NCI-H526 treated with DMSO at 0.1 percent for 48 hours (cell line): ENCODE data around the gene DNM2.

Experiments used
- DNase-seq: peaks from one replicate; lab custom pipeline; 2025; lab: John Stamatoyannopoulos, UW

Gene DNM2

GRCh38 chr19:10691178-10691881 is 26.5 kb upstream of the DNM2 start:
- no peak for DNase-seq

GRCh38 chr19:10691883-10692282 is 26.0 kb upstream of the DNM2 start:
- DNase-seq, result no peak

GRCh38 chr19:10692673-10693264 is 25.1 kb upstream of the DNM2 start:
- no peak for DNase-seq

- DNase-seq, result no peak
Observed at GRCh38 chr19:10694706-10695307, 23.1 kb upstream of the DNM2 start.

- DNase-seq, result peak; percentile 76
Observed at GRCh38 chr19:10695401-10696398, 22.2 kb upstream of the DNM2 start.

GRCh38 chr19:10699650-10700335 is 18.1 kb upstream of the DNM2 start:
- DNase-seq, result peak; percentile 20

- no peak for DNase-seq
Observed at GRCh38 chr19:10701955-10702525, 15.8 kb upstream of the DNM2 start.

GRCh38 chr19:10706990-10707389 is 10.9 kb upstream of the DNM2 start:
- DNase-seq, result no peak

- no peak for DNase-seq
Observed at GRCh38 chr19:10707440-10707839, 10.4 kb upstream of the DNM2 start.

GRCh38 chr19:10708291-10708690 is 9.6 kb upstream of the DNM2 start:
- no peak for DNase-seq

- no peak for DNase-seq
Observed at GRCh38 chr19:10712045-10712444, 5.8 kb upstream of the DNM2 start.

- DNase-seq, result no peak
Observed at GRCh38 chr19:10712754-10713153, 5.1 kb upstream of the DNM2 start.

GRCh38 chr19:10713317-10713716 is 4.6 kb upstream of the DNM2 start:
- no peak for DNase-seq

- DNase-seq, result no peak
Observed at GRCh38 chr19:10717054-10717355, 874 bp upstream of the DNM2 start.

- DNase-seq, result no peak
Observed at GRCh38 chr19:10718205-10719196, 622 bp downstream of the DNM2 start.

GRCh38 chr19:10719466-10719961 is 1.6 kb downstream of the DNM2 start:
- no peak for DNase-seq

GRCh38 chr19:10720607-10721125 is 2.8 kb downstream of the DNM2 start:
- DNase-seq, result no peak

GRCh38 chr19:10723591-10723990 is 5.7 kb downstream of the DNM2 start:
- DNase-seq, result no peak

GRCh38 chr19:10724573-10725071 is 6.7 kb downstream of the DNM2 start:
- no peak for DNase-seq

GRCh38 chr19:10725415-10725814 is 7.5 kb downstream of the DNM2 start:
- DNase-seq, result no peak
